ACC112 (cell line): ENCODE measurements around the gene PRICKLE3.
A peak's percentile ranks its signal among the peaks of the same experiment; 100 is the strongest.

Experiments
- H2AFZ ChIP-seq: fragments of 200-600 bp; sonication (generic); one replicate; pipeline ENCODE4 v1.6.0; 2017; ENCODE audit warnings: antibody characterized with exemption, low read length; ENCODE audit not compliant: unreplicated experiment
- H3K27ac ChIP-seq: fragments of 200-600 bp; sonication (generic); 2 replicates; pipeline ENCODE4 v1.5.1; 2014; ENCODE audit warnings: low read depth, mild to moderate bottlenecking, antibody characterized with exemption, low read length, moderate library complexity
- H3K27me3 ChIP-seq: fragments of 200-600 bp; sonication (generic); 2 replicates; pipeline ENCODE4 v1.6.1; 2014; ENCODE audit warnings: mild to moderate bottlenecking, antibody characterized with exemption, low read length, moderate library complexity, mixed read lengths; ENCODE audit not compliant: insufficient read depth
- H3K36me3 ChIP-seq: fragments of 200-600 bp; sonication (generic); 2 replicates; pipeline ENCODE4 v1.6.1; 2016; ENCODE audit warnings: mild to moderate bottlenecking, antibody characterized with exemption, low read length, moderate library complexity, mixed read lengths; ENCODE audit not compliant: insufficient read depth
- H3K4me1 ChIP-seq: fragments of 200-600 bp; sonication (generic); one replicate; pipeline ENCODE4 v1.6.1; 2016; ENCODE audit warnings: low read length, mixed read lengths; ENCODE audit not compliant: insufficient read depth, unreplicated experiment, control insufficient read depth
- H3K4me3 ChIP-seq: fragments of 200-600 bp; sonication (generic); 2 replicates; pipeline ENCODE4 v1.5.1; 2014; ENCODE audit warnings: mild to moderate bottlenecking, low read depth, low read length
- H3K79me2 ChIP-seq: fragments of 200-600 bp; sonication (generic); one replicate; pipeline ENCODE4 v1.6.0; 2016; ENCODE audit warnings: low read length; ENCODE audit not compliant: control insufficient read depth, unreplicated experiment, insufficient read depth

PRICKLE3 gene

GRCh38 chrX:49166914-49167739, 19.0 kb downstream of the PRICKLE3 start:
- no peaks in the 10 kb centered on the region for H3K27me3 ChIP-seq
- peak overlapping the region; percentile 97 for H3K27ac ChIP-seq
- no peaks in the 10 kb centered on the region for H3K36me3 ChIP-seq
- no peaks in the 10 kb centered on the region for H3K4me1 ChIP-seq
- H2AFZ ChIP-seq = no peak overlapping the region
- H3K4me3 ChIP-seq = peak overlapping the region; percentile 84
- H3K79me2 ChIP-seq = no peaks in the 10 kb centered on the region

GRCh38 chrX:49165901-49166881, 20.0 kb downstream of the PRICKLE3 start:
- Histone ChIP-seq H3K4me3 (peak overlapping the region; percentile 84), H3K27me3 (no peaks in the 10 kb centered on the region), H3K79me2 (no peaks in the 10 kb centered on the region), H3K27ac (peak overlapping the region; percentile 97), H3K36me3 (no peaks in the 10 kb centered on the region), H3K4me1 (no peaks in the 10 kb centered on the region), H2AFZ (no peak overlapping the region)

DNA sequence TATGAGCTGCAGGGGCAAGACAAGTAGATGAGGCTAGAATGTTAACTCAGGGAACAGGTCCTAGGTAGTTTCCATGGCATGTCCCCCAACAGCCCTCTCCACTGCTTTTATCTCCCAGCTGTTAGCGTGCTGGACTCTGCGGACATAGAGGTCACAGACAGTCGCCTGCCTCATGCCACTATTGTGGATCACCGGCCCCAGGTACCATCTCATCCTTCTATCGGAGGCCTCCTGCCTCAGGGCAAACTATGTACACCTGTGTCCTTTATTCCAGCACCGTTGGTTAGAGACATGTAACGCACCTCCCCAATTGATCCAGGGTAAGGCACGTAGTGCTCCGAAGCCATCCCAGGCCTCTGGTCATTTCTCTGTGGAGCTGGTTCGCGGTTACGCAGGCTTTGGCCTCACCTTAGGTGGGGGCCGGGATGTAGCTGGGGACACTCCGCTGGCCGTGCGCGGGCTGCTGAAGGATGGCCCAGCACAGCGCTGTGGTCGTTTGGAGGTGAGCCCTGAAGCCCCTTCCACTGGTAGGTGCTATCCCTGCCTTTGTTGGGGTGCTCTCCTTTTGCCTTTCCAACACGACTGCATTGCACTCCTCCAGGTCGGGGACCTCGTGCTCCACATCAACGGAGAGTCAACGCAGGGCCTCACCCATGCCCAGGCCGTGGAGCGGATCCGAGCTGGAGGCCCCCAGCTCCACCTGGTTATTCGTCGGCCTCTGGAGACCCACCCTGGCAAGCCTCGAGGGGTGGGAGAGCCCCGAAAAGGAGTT, 21.4 kb downstream of the PRICKLE3 start:
- Histone ChIP-seq H3K27me3 (no peaks in the 10 kb centered on the region), H3K27ac (no peak overlapping the region), H2AFZ (no peak overlapping the region), H3K79me2 (no peaks in the 10 kb centered on the region), H3K4me3 (no peak overlapping the region), H3K4me1 (no peaks in the 10 kb centered on the region), H3K36me3 (no peaks in the 10 kb centered on the region)

GRCh38 chrX:49163555-49164419, 22.4 kb downstream of the PRICKLE3 start:
- H3K4me1 ChIP-seq = no peaks in the 10 kb centered on the region
- H3K4me3 ChIP-seq = peak overlapping the region; percentile 74
- peak overlapping the region; percentile 83 for H2AFZ ChIP-seq
- no peaks in the 10 kb centered on the region for H3K79me2 ChIP-seq
- no peaks in the 10 kb centered on the region for H3K27me3 ChIP-seq
- H3K27ac ChIP-seq = peak overlapping the region; percentile 65
- no peaks in the 10 kb centered on the region for H3K36me3 ChIP-seq

- H3K4me1 ChIP-seq = no peaks in the 10 kb centered on the region
- H3K27ac ChIP-seq = no peak within 1 kb of the TSS
- peak within 1 kb of the TSS; percentile 50 for H2AFZ ChIP-seq
Measured at GRCh38 chrX:49162620-49163019, 23.6 kb downstream of the PRICKLE3 start, which contains the start of gene MAGIX. TSS of gene MAGIX (plus strand) at chrX:49162758. CDS start at chrX:49162890, 132 bp downstream.

GRCh38 chrX:49161632-49162031, 24.5 kb downstream of the PRICKLE3 start:
- Histone ChIP-seq H3K27me3 (no peaks in the 10 kb centered on the region), H3K79me2 (no peaks in the 10 kb centered on the region), H2AFZ (no peak overlapping the region), H3K4me1 (no peaks in the 10 kb centered on the region), H3K4me3 (no peak overlapping the region), H3K36me3 (no peaks in the 10 kb centered on the region), H3K27ac (no peak overlapping the region)

More at GRCh38 chrX:49162620-49163019, 23.6 kb downstream of the PRICKLE3 start, which contains the start of gene MAGIX:
- no peaks in the 10 kb centered on the region for H3K27me3 ChIP-seq
- peak within 1 kb of the TSS; percentile 74 for H3K4me3 ChIP-seq
- H3K79me2 ChIP-seq = no peaks in the 10 kb centered on the region
- no peaks in the 10 kb centered on the region for H3K36me3 ChIP-seq

- H3K27me3 ChIP-seq = no peaks in the 10 kb centered on the region
- H3K79me2 ChIP-seq = no peaks in the 10 kb centered on the region
- H3K36me3 ChIP-seq = no peaks in the 10 kb centered on the region
- no peak overlapping the region for H3K4me3 ChIP-seq
- H3K27ac ChIP-seq = no peak overlapping the region
- no peaks in the 10 kb centered on the region for H3K4me1 ChIP-seq
- no peak overlapping the region for H2AFZ ChIP-seq
Measured at GRCh38 chrX:49160908-49161307, 25.3 kb downstream of the PRICKLE3 start.

DNA sequence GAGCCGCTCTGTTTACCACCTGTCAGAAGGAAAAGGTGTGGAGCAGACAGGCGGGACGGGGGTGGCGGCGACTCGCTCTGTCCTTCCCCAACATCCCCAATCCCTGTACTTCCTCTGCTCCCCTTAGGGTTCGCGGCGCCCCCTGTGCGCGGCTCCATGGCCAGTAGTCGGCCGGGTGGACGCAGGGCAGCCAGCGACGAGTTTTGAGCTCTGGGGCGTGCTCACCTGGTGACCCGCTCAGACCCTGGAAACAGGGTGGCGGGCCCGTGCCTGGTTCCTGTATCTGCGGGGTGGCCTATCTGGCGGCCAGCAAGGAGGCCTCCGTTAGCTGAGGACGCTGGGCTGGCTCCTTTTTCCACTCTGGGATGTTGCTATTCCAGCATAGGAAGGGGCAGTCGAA, 29.0 kb downstream of the PRICKLE3 start:
- Histone ChIP-seq H3K27ac (no peak overlapping the region), H3K4me3 (no peak overlapping the region), H3K79me2 (no peaks in the 10 kb centered on the region), H3K27me3 (no peaks in the 10 kb centered on the region), H3K4me1 (no peaks in the 10 kb centered on the region), H3K36me3 (no peaks in the 10 kb centered on the region), H2AFZ (no peak overlapping the region)

GRCh38 chrX:49155900-49156837, 30.0 kb downstream of the PRICKLE3 start:
- Histone ChIP-seq H3K4me3 (peak overlapping the region; percentile 82), H3K4me1 (no peaks in the 10 kb centered on the region), H2AFZ (no peak overlapping the region), H3K36me3 (no peaks in the 10 kb centered on the region), H3K27ac (peak overlapping the region; percentile 96), H3K79me2 (no peaks in the 10 kb centered on the region), H3K27me3 (no peaks in the 10 kb centered on the region)
